ENCODE measurements around the gene PAX6.

The PAX6 gene

GRCh38 chr11:31809857-31810778 is 1.0 kb downstream of the PAX6 start:
- in situ Hi-C loops (cut with HindIII; ENCODE audit: low sequenced_read_pairs): no loop called here

GRCh38 chr11:31809541-31809856 is 1.6 kb downstream of the PAX6 start:
- in situ Hi-C loops (cut with HindIII; ENCODE audit: low sequenced_read_pairs): no loop called here

GRCh38 chr11:31808721-31809540 is 2.2 kb downstream of the PAX6 start:
- in situ Hi-C loops (cut with HindIII; ENCODE audit: low sequenced_read_pairs): no loop called here

DNA sequence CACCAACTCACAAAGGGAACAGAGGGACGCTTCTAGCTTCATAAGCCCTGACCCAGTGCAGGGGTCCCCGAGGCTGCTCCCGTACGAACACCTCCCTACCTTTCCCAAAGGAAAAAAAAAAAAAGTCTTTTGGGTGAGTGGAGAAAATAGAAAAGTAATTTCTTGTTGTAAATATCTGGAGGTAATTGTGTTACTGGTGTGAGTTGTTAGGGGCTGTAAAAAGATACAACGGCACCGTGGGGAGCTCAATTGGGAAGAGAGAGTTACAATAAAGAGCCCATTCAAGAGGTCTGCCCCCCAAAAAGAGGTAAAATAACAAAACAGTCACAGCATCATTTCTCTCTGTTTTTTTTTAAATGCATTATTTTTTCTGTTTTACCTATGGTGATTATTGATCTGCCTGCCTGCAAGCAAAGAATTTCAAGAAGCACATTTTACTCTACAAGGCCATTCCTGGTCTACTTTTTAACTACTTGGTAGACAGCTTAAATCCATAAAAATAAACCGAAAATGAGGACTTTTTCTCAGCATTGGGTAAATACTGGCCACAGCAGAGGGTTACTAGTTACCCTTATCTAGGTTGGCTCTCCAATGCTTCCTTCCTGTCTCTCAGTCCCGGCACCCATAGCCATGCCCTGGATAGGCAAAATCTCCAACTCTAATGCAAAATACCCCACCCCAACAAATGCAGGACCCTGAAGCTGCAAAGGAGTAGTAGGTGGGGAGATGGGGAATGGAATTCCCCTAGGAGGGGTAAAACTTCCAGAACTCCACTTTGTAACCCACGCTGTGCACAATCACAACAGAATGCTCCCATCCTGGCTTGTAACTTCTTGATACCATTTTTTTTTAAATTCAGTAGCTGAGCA is 3.1 kb downstream of the PAX6 start:
- in situ Hi-C loops (cut with HindIII; ENCODE audit: low sequenced_read_pairs): no loop called here

DNA sequence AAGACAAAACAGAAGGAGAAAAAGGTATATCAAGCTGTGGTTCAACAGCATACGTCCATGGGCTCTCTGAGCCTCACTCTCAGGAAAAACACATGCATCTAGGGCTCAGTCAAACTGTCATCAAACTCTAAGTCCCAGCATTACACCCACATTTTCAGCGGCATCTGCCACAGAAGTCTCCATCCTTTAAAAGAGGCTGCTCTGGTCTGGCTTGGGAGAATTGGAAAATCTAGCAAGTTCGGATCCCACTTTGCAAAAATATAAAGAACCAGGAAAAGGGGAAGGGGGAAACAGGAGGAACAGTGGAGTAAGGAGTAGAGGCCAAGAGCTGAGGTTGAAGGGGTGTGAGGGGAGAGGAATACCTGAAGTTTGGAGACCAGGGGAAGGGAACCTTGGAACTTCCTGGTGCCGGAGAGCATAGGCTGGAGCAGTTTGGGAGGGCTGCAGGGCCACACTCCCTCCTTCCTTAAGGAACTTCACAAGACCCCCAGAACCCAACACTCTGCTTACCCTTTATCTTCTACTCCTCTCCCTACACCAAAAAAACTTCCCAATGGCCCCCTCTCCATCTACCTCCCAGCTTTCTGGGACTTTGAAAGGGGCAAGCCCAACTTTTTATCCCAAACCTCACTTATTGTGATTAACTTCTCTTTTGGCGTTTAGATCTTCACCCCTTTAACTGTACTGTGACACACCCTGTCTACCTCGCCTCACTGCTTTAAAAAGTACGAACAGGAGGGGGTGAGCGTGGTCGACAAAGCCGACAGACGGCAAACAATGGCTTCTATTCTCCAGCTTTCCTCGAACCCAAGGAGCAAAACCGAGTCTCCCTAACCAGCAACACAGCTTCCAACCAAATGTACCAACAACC is 4.0 kb downstream of the PAX6 start:
- in situ Hi-C loops (cut with HindIII; ENCODE audit: low sequenced_read_pairs): no loop called here

DNA sequence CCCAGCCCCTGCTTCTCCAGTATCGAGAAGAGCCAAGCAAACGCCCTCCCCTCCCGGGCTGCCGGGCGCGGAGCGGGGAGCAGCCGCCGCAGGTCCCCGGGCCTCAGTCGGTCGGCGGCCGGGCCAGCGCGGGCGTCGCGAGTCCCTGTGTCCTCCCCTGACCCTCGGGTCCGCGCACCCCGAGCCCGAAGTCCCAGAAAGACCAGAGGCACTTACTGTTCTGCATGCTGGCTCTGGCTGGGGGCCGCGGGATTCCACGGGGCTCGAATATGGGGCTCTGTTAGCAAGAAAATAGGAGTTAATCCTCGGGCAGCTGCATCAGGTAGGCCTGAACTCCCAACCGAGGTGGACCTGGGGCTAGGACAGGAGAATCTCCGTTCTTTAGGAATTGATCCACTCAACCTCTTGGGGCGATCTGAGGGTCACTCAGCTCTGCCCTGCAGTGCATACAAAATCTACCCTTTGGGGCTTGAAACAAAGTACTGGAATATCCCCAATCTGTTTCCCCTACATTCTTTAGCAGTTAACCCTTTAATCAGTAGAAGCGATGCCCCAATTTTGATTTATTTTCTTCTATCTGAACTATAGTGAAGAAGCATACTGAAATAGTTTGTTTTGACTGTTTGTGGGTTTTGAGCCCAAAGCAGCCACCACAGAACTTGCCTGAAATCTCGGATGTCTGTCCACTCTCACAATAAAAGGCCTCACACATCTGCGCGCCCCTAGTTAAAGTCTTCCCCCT is 4.8 kb downstream of the PAX6 start:
- in situ Hi-C loops (cut with HindIII; ENCODE audit: low sequenced_read_pairs): no loop called here

- in situ Hi-C loops (cut with HindIII; ENCODE audit: low sequenced_read_pairs): no loop called here
These were observed 5.4 kb downstream of the PAX6 start for GRCh38 chr11:31805629-31806185.

GRCh38 chr11:31805037-31805628 is 6.0 kb downstream of the PAX6 start:
- in situ Hi-C loops (cut with HindIII; ENCODE audit: low sequenced_read_pairs): no loop called here

- in situ Hi-C loops (cut with HindIII; ENCODE audit: low sequenced_read_pairs): no loop called here
These were observed 6.6 kb downstream of the PAX6 start for GRCh38 chr11:31804312-31805036.

GRCh38 chr11:31803813-31804311 is 7.3 kb downstream of the PAX6 start:
- in situ Hi-C loops (cut with HindIII; ENCODE audit: low sequenced_read_pairs): no loop called here

GRCh38 chr11:31802990-31803812 is 7.9 kb downstream of the PAX6 start:
- in situ Hi-C loops (cut with HindIII; ENCODE audit: low sequenced_read_pairs): no loop called here

GRCh38 chr11:31802609-31802989 is 8.5 kb downstream of the PAX6 start:
- in situ Hi-C loops (cut with HindIII; ENCODE audit: low sequenced_read_pairs): no loop called here

GRCh38 chr11:31802000-31802551 is 9.0 kb downstream of the PAX6 start:
- in situ Hi-C loops (cut with HindIII; ENCODE audit: low sequenced_read_pairs): no loop called here

DNA sequence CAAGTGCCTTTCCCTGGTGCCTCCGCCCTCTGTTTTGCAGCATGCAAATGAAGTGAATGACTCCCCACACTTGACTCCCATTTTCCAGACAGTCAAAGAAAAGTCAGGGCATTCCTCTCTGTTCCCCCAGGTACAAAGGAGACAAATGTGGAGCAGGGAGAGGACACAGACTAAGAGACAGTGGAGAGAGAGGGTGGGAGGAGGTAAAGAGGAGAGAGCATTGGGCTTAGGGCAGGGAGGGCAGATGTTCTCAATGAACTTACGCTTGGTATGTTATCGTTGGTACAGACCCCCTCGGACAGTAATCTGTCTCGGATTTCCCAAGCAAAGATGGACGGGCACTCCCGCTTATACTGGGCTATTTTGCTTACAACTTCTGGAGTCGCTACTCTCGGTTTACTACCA is 9.8 kb downstream of the PAX6 start:
- in situ Hi-C loops (cut with HindIII; ENCODE audit: low sequenced_read_pairs): no loop called here

DNA sequence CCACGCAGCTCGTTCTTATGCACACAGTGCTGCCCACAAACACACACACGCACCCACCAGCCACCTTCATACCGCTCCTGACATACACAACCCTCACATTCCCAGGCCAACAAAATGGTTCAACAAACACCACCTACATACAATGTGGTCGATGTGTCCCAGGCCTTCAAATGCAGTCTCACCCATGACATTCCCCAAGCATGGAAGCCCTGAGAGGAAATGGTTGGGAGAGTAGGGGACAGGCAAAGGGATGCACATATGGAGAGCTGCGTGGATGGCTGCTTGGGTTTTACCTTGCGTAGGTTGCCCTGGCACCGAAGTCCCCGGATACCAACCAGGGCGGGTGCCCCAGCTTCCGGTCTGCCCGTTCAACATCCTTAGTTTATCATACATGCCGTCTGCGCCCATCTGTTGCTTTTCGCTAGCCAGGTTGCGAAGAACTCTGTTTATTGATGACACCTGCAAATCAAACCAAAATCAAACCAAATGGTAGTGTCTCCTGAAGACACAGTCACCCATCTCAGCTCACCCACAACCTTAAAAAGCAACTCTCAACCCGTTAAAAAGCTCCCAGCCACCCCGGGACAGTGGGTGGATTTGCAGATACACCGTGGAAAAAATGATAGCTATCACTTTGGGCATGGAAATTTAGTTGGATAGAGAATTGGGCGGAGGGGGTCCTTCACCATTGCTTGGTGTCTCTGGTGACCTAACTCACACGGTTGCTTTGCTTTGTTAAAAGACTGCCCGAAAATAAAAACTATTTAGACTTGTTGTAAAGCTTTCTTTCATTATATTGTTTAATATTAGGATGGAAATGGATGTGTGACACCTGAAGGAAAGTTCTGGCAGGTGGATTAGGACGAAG is 10.5 kb downstream of the PAX6 start:
- in situ Hi-C loops (cut with HindIII; ENCODE audit: low sequenced_read_pairs): no loop called here

All from DLD1 (cell line).